Keratinocyte (primary cell): ENCODE data around the gene TSBP1.

Source experiments
- EZH2 ChIP-seq: IDR thresholded peaks from one replicate; pipeline ENCODE4 v1.6.1; 2012; ENCODE audit warnings: inconsistent platforms, mild to moderate bottlenecking, low read length, moderate library complexity
- TF ChIP-seq, protein P1 (sequence below), 3 experiments: IDR thresholded peaks in 1 of 3; conservative IDR thresholded peaks in 1 of 3; optimal IDR thresholded peaks in 1 of 3; 2 replicates in 2 of 3; 3 replicates in 1 of 3; pipeline versions ENCODE3 to v1.5.1; 2011; ENCODE audit warnings: low read length in 3 of 3, mild to moderate bottlenecking in 3 of 3, moderate library complexity in 2 of 3, control low read depth in 1 of 3, inconsistent platforms in 1 of 3; ENCODE audit not compliant: insufficient read depth in 2 of 3; ENCODE audit errors: extremely low read depth in 1 of 3

DNA sequence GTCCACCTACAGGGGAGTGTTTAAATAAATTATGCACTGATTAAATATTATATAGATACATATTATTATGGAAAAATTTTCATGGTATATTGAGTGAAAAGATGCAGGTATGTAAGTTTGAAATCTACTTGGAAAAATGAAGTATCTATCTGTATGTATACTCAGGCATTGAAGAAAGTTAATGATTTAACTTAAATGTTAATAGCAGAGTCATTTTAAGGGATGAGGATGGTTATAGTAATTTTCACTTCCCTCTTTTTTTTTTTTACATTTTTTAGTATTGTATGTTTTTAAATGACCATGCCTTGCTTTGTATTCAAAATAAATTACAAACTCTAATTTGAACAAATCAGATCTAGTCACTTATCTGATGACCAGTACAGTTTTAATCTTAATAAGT is 104.7 kb downstream of the TSBP1 start:
- TF ChIP-seq, protein P1, sequence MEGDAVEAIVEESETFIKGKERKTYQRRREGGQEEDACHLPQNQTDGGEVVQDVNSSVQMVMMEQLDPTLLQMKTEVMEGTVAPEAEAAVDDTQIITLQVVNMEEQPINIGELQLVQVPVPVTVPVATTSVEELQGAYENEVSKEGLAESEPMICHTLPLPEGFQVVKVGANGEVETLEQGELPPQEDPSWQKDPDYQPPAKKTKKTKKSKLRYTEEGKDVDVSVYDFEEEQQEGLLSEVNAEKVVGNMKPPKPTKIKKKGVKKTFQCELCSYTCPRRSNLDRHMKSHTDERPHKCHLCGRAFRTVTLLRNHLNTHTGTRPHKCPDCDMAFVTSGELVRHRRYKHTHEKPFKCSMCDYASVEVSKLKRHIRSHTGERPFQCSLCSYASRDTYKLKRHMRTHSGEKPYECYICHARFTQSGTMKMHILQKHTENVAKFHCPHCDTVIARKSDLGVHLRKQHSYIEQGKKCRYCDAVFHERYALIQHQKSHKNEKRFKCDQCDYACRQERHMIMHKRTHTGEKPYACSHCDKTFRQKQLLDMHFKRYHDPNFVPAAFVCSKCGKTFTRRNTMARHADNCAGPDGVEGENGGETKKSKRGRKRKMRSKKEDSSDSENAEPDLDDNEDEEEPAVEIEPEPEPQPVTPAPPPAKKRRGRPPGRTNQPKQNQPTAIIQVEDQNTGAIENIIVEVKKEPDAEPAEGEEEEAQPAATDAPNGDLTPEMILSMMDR (optimal IDR thresholded peaks at IDR 0.05 in 1 of 3, IDR thresholded peaks at IDR 0.05 in 1 of 3, conservative IDR thresholded peaks at IDR 0.05 in 1 of 3; ENCODE audit: extremely low read depth in 1 of 3, insufficient read depth in 2 of 3, low read length in 3 of 3), result no peak
- no peak for TF ChIP-seq EZH2
